Measurements from ENCODE around the gene PDXK. TPM values are rescaled to one million over a fixed set of nuclear protein-coding genes. Genes with fewer than 3 reads are reported as not detected.
A peak's percentile ranks its signal among the peaks of the same experiment; 100 is the strongest.

Gene PDXK
- total and polyA plus RNA-seq, 2 of the 13 experiments (the other 11 are each of a cell fraction or from before 2014, with no cell fraction given), result 114 to 184 TPM

- TF ChIP-seq E2F5 (CRISPR knock-in tag; conservative IDR thresholded peaks at IDR 0.05) (no peak), RBFOX2 (IDR thresholded peaks at IDR 0.05; ENCODE audit: low read depth, low read length) (peak; percentile 30), ZSCAN12 (CRISPR knock-in tag; IDR thresholded peaks at IDR 0.05) (no peak), ZNF24 (IDR thresholded peaks at IDR 0.05) (no peak), SOX5 (CRISPR knock-in tag; IDR thresholded peaks at IDR 0.05; ENCODE audit: borderline replicate concordance) (no peak), BRCA1 (CRISPR knock-in tag; IDR thresholded peaks at IDR 0.05) (no peak), UBTF (CRISPR knock-in tag; IDR thresholded peaks at IDR 0.05) (no peak; the same call in 1 of the 2 replicates), FOXO1 (CRISPR knock-in tag; IDR thresholded peaks at IDR 0.05) (no peak), ZNF343 (CRISPR knock-in tag; IDR thresholded peaks at IDR 0.05) (no peak), ZHX2 (IDR thresholded peaks at IDR 0.05; ENCODE audit: low read depth) (no peak), ZHX2 (CRISPR knock-in tag; IDR thresholded peaks at IDR 0.05; ENCODE audit: borderline replicate concordance) (no peak), ZNF800 (CRISPR knock-in tag; IDR thresholded peaks at IDR 0.05) (no peak), ZNF747 (CRISPR knock-in tag; IDR thresholded peaks at IDR 0.05; ENCODE audit: borderline replicate concordance) (no peak), STAG1 (CRISPR knock-in tag; IDR thresholded peaks at IDR 0.05) (no peak)
Measured at GRCh38 chr21:43719748-43720538, 1.0 kb downstream of the PDXK start (continued).

All from HepG2 (cell line).